ENCODE measurements around the gene PDZD2.
A peak's percentile ranks its signal among the peaks of the same experiment; 100 is the strongest.
"Not testable (repeated sequence)": the region's sequence is repeated elsewhere in the genome, so short reads cannot be mapped to it uniquely, and the experiment has no call there.

PDZD2 gene

GRCh38 chr5:31638748-31639418, at the start of gene PDZD2:
Gene PDZD2 (plus strand): TSS chr5:31639131.
- peak; percentile 52 for DNase-seq

GRCh38 chr5:31593665-31594064, 45.3 kb upstream of the PDZD2 start:
- no peak for DNase-seq

- no peak for DNase-seq
Observed at GRCh38 chr5:31596354-31596753, 42.6 kb upstream of the PDZD2 start.

GRCh38 chr5:31598640-31599611, 40.0 kb upstream of the PDZD2 start:
- DNase-seq = peak; percentile 33

GRCh38 chr5:31602305-31602704, 36.6 kb upstream of the PDZD2 start:
- not testable (repeated sequence) for DNase-seq

- DNase-seq = no peak
Observed at GRCh38 chr5:31604240-31604639, 34.7 kb upstream of the PDZD2 start.

GRCh38 chr5:31604644-31605043, 34.3 kb upstream of the PDZD2 start:
- DNase-seq = no peak

- DNase-seq = no peak
Observed at GRCh38 chr5:31605920-31606319, 33.0 kb upstream of the PDZD2 start.

GRCh38 chr5:31607546-31607945, 31.4 kb upstream of the PDZD2 start:
- no peak for DNase-seq

GRCh38 chr5:31611002-31611401, 27.9 kb upstream of the PDZD2 start:
- DNase-seq = no peak

- no peak for DNase-seq
Observed at GRCh38 chr5:31613651-31614050, 25.3 kb upstream of the PDZD2 start.

- peak; percentile 12 for DNase-seq
Observed at GRCh38 chr5:31614151-31615020, 24.5 kb upstream of the PDZD2 start.

- no peak for DNase-seq
Observed at GRCh38 chr5:31617867-31618266, 21.1 kb upstream of the PDZD2 start.

GRCh38 chr5:31620026-31620425, 18.9 kb upstream of the PDZD2 start:
- no peak for DNase-seq

- DNase-seq = no peak
Observed at GRCh38 chr5:31623249-31623648, 15.7 kb upstream of the PDZD2 start.

GRCh38 chr5:31625394-31625793, 13.5 kb upstream of the PDZD2 start:
- no peak for DNase-seq

- DNase-seq = no peak
Observed at GRCh38 chr5:31626156-31626555, 12.8 kb upstream of the PDZD2 start.

- no peak for DNase-seq
Observed at GRCh38 chr5:31626604-31627234, 12.2 kb upstream of the PDZD2 start.

- no peak for DNase-seq
Observed at GRCh38 chr5:31630931-31631330, 8.0 kb upstream of the PDZD2 start.

- no peak for DNase-seq
Observed at GRCh38 chr5:31632460-31632859, 6.5 kb upstream of the PDZD2 start.

GRCh38 chr5:31635446-31635845, 3.5 kb upstream of the PDZD2 start:
- no peak for DNase-seq

- DNase-seq = no peak
Observed at GRCh38 chr5:31637851-31638250, 1.1 kb upstream of the PDZD2 start.

GRCh38 chr5:31638345-31638744, 586 bp upstream of the PDZD2 start:
- peak; percentile 18 for DNase-seq

All from suppressor macrophage treated with lipopolysaccharide for 4 hours (primary cell).